HepG2 (cell line): ENCODE results near the gene PITRM1. TPM values are rescaled to one million over a fixed set of nuclear protein-coding genes. Genes with fewer than 3 reads are reported as not detected.

ENCODE experiments used
- ATAC-seq: fragments of 200-7000 bp; cut with Tn5 transposase; 3 replicates; pipeline ENCODE4 v1.9.1; 2020; ENCODE audit warnings: mild to moderate bottlenecking, moderate library complexity
- BruUV-seq: library from RNA; stranded (reverse); fragments of 400-500 nt; replicated peaks from 2 replicates; lab custom pipeline; 2021; lab: Mats Ljungman, UMichigan
- CTCF ChIA-PET: fragments of 300-600 bp; formaldehyde crosslinking; extraction: SDS; loops from one replicate; lab custom pipeline; 2021; ENCODE audit warnings: low total read pairs, inconsistent platforms, low intra/inter-chr PET ratio; lab: Yijun Ruan, JAX
- POLR2A ChIA-PET: fragments of 350-600 bp; sonication (Branson Sonifier 250); formaldehyde crosslinking; loops from one replicate; lab custom pipeline; 2020; ENCODE audit warnings: antibody characterized with exemption, inconsistent platforms; lab: Yijun Ruan, JAX
- DNase-seq: peaks from one replicate; pipeline ENCODE4 v3.0.0-alpha.2; 2015; ENCODE audit warnings: low spot score
- FAIRE-seq: peaks from 3 replicates; lab custom pipeline; 2011; peaks lifted over from hg19 to GRCh38; lab: Jason Lieb, UNC
- H2AFZ ChIP-seq: one replicate; pipeline ENCODE4 v1.6.1; 2011; ENCODE audit warnings: low read length, inconsistent platforms
- H3K27ac ChIP-seq: fragments of 300-600 bp; 3 replicates; pipeline ENCODE4 v1.8.0; 2011; ENCODE audit warnings: mixed run types, mild to moderate bottlenecking, mixed read lengths, low read length, inconsistent platforms; ENCODE audit not compliant: insufficient read depth; ENCODE audit errors: extremely low read length
- H3K27me3 ChIP-seq, 2 experiments: fragments of 200-600 bp in 1 of 2; 2 replicates in 1 of 2; 3 replicates in 1 of 2; pipeline versions ENCODE4 v1.6.0 to v1.8.0; 2011; ENCODE audit warnings: low read length in 2 of 2, mild to moderate bottlenecking in 2 of 2, moderate library complexity in 2 of 2, inconsistent platforms in 1 of 2; ENCODE audit not compliant: insufficient read depth in 2 of 2, control insufficient read depth in 1 of 2
- H3K36me3 ChIP-seq, 2 experiments: fragments of 200-600 bp in 1 of 2; replicated peaks in 1 of 2; 2 replicates in 1 of 2; 3 replicates in 1 of 2; pipeline versions ENCODE4 v1.5.1 to v1.8.0; 2011; ENCODE audit warnings: low read length in 2 of 2, inconsistent platforms in 1 of 2; ENCODE audit not compliant: insufficient read depth in 2 of 2, control insufficient read depth in 1 of 2
- H3K4me1 ChIP-seq: 2 replicates; pipeline ENCODE4 v1.5.1; 2012; ENCODE audit warnings: low read length, inconsistent platforms; ENCODE audit not compliant: insufficient read depth
- H3K4me2 ChIP-seq: 2 replicates; pipeline ENCODE4 v1.6.0; 2011; ENCODE audit warnings: low read depth, low read length, inconsistent platforms
- H3K4me3 ChIP-seq, 3 experiments: fragments of 200-600 bp in 1 of 3; sonication (generic), shearing (Covaris generic) in 1 of 3; replicated peaks in 1 of 3; 2 replicates each; pipeline ENCODE4 v1.5.1; 2011 to 2016; ENCODE audit warnings: low read length in 3 of 3, inconsistent platforms in 2 of 3, low read depth in 2 of 3, mild to moderate bottlenecking in 2 of 3, control low read depth in 1 of 3, mixed read lengths in 1 of 3; ENCODE audit not compliant: insufficient read depth in 1 of 3
- H3K79me2 ChIP-seq: one replicate; pipeline ENCODE4 v1.6.1; 2011; ENCODE audit warnings: low read length, inconsistent platforms; ENCODE audit not compliant: insufficient read depth
- H3K9ac ChIP-seq: 2 replicates; pipeline ENCODE4 v1.6.0; 2011; ENCODE audit warnings: mild to moderate bottlenecking, low read depth, low read length, inconsistent platforms; ENCODE audit not compliant: insufficient read depth
- H3K9me3 ChIP-seq: 2 replicates; pipeline ENCODE4 v1.5.1; 2012; ENCODE audit warnings: mild to moderate bottlenecking, low read length
- H4K20me1 ChIP-seq: 2 replicates; pipeline ENCODE4 v1.6.0; 2011; ENCODE audit warnings: inconsistent platforms, mild to moderate bottlenecking, low read length, moderate library complexity; ENCODE audit not compliant: insufficient read depth
- CEBPB ChIP-seq: IDR thresholded peaks from 2 replicates; pipeline ENCODE4 v1.6.1; 2011; ENCODE audit warnings: low read depth, low read length, improper control_type of control experiment, borderline replicate concordance
- MIXL1 ChIP-seq: IDR thresholded peaks from 2 replicates; pipeline ENCODE4 v1.6.1; 2016
- ZNF510 ChIP-seq: sonication (generic); formaldehyde crosslinking; IDR thresholded peaks from 2 replicates; pipeline ENCODE4 v1.4.0; 2020; ENCODE audit warnings: low read depth, mild to moderate bottlenecking, missing genetic modification reagents
- ZNF557 ChIP-seq: sonication (generic); formaldehyde crosslinking; IDR thresholded peaks from 2 replicates; pipeline ENCODE4 v1.4.0; 2020; ENCODE audit warnings: missing genetic modification reagents
- ZNF761 ChIP-seq: sonication (generic); formaldehyde crosslinking; conservative IDR thresholded peaks from 2 replicates; pipeline ENCODE4 v1.4.0; 2020; ENCODE audit warnings: mild to moderate bottlenecking, missing genetic modification reagents
- ZSCAN20 ChIP-seq: sonication (generic); formaldehyde crosslinking; IDR thresholded peaks from 2 replicates; pipeline ENCODE4 v1.4.0; 2020; ENCODE audit warnings: missing genetic modification reagents, mild to moderate bottlenecking, borderline replicate concordance
- WGBS: methylation state at CpG from one replicate; pipeline ENCODE4 v1.1.6; 2017; ENCODE audit warnings: low lambda C conversion rate; 5-methylcytosine and 5-hydroxymethylcytosine counted together
- in situ Hi-C: cut with HindIII; loops from 2 replicates; pipeline ENCODE4 v1.10.0; 2017; ENCODE audit warnings: low pct_unique_long_range_greater_than_20kb; ENCODE audit not compliant: extremely low pct_ligation_motif_present
- intact Hi-C: fragments of 100-400 bp; cut with micrococcal nuclease; formaldehyde crosslinking; loops from one replicate; pipeline ENCODE4 v1.10.0; 2022; ENCODE audit not compliant: unreplicated experiment
- polyA plus RNA-seq, 8 experiments: library from polyadenylated mRNA; depleted of rRNA in 3 of 8; stranded (reverse) in 7 of 8; unstranded in 1 of 8; fragments of >200 nt; fragmentation: Illumina TruSeq in 4 of 8; extraction: Trizol in 4 of 8; gene quantifications; 2 replicates each; pipeline versions ENCODE4 v1.2.1 to v1.2.3, GENCODE V29; 2011 to 2016; ENCODE audit warnings: low read depth in 4 of 8, missing spikeins in 1 of 8, mixed read lengths in 1 of 8; ENCODE audit not compliant: insufficient read depth in 1 of 8
- total RNA-seq, 5 experiments: library from RNA; depleted of rRNA; stranded (reverse); fragments of >200 nt; fragmentation: Illumina TruSeq; extraction: Trizol; gene quantifications; 2 replicates each; pipeline ENCODE4 v1.2.3, GENCODE V29; 2016; ENCODE audit warnings: low read depth in 1 of 5
- TF ChIP-seq, protein P1 (sequence below): IDR thresholded peaks from 2 replicates; pipeline ENCODE4 v1.6.1; 2018; ENCODE audit warnings: missing genetic modification reagents
- TF ChIP-seq, protein P2 (sequence below): sonication (generic); formaldehyde crosslinking; IDR thresholded peaks from 2 replicates; pipeline ENCODE4 v1.5.0; 2020; ENCODE audit warnings: mild to moderate bottlenecking, missing genetic modification reagents, moderate library complexity

The PITRM1 gene
- total and polyA plus RNA-seq, 2 of the 13 experiments (the other 11 are each of a cell fraction or from before 2014, with no cell fraction given), result 16.4 to 29.0 TPM

DNA sequence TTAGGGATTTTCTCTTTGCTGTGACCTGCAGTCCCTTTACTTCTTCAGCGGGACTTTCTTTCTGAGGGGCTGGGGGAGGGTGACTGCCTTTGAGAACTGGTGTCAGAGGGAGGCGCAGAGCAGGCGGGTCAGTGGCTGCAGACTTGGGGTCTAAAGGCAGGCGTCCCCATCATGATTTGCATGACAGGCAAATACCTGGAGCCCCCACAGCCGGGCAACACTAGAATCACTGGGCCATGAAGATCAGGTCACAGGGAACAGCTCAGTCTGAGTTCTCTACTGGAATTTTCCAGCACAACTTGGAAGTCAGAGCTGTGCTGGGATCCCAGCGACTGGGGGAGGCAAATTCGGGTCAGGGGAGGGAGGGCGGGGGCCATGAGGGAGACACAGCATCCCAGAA is 29.2 kb upstream of the PITRM1 start:
- WGBS, result 3% methylated on average over 8 of the region's 8 CpGs
- ATAC-seq, result no peak
- 0 out of 2 replicates have a peak, but pooled peaks cover 4% of the 10 kb centered on the region for H3K4me1 ChIP-seq
- no peaks in the 10 kb centered on the region for H4K20me1 ChIP-seq
- no peaks in the 10 kb centered on the region for H3K79me2 ChIP-seq
- no peak overlapping the region for H3K9ac ChIP-seq
- POLR2A ChIA-PET, result no interaction called here
- DNase-seq, result no peak
- intact Hi-C loops, result no loop called here
- no peak overlapping the region for H3K4me2 ChIP-seq
- H3K4me3 ChIP-seq, result no peak overlapping the region
- TF ChIP-seq CEBPB (no peak), ZNF557 (CRISPR knock-in tag) (no peak), MIXL1 (CRISPR knock-in tag) (no peak), ZNF510 (no peak), ZNF761 (CRISPR knock-in tag) (no peak), ZSCAN20 (CRISPR knock-in tag) (no peak)
- TF ChIP-seq, protein P1, sequence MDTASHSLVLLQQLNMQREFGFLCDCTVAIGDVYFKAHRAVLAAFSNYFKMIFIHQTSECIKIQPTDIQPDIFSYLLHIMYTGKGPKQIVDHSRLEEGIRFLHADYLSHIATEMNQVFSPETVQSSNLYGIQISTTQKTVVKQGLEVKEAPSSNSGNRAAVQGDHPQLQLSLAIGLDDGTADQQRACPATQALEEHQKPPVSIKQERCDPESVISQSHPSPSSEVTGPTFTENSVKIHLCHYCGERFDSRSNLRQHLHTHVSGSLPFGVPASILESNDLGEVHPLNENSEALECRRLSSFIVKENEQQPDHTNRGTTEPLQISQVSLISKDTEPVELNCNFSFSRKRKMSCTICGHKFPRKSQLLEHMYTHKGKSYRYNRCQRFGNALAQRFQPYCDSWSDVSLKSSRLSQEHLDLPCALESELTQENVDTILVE, result no peak
- TF ChIP-seq, protein P2, sequence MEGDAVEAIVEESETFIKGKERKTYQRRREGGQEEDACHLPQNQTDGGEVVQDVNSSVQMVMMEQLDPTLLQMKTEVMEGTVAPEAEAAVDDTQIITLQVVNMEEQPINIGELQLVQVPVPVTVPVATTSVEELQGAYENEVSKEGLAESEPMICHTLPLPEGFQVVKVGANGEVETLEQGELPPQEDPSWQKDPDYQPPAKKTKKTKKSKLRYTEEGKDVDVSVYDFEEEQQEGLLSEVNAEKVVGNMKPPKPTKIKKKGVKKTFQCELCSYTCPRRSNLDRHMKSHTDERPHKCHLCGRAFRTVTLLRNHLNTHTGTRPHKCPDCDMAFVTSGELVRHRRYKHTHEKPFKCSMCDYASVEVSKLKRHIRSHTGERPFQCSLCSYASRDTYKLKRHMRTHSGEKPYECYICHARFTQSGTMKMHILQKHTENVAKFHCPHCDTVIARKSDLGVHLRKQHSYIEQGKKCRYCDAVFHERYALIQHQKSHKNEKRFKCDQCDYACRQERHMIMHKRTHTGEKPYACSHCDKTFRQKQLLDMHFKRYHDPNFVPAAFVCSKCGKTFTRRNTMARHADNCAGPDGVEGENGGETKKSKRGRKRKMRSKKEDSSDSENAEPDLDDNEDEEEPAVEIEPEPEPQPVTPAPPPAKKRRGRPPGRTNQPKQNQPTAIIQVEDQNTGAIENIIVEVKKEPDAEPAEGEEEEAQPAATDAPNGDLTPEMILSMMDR, result no peak
- peaks cover 9 to 58% of the 10 kb centered on the region in 2 experiments for H3K27me3 ChIP-seq
- H3K36me3 ChIP-seq, result no peaks in the 10 kb centered on the region
- CTCF ChIA-PET, result no interaction called here
- in situ Hi-C loops, result no loop called here
- H2AFZ ChIP-seq, result no peak overlapping the region
- no peaks in the 10 kb centered on the region for H3K9me3 ChIP-seq
- no peak overlapping the region for H3K27ac ChIP-seq
- FAIRE-seq, result no peak
- BruUV-seq, result no TSS peak
